Prostate gland (tissue), 2 donors: ENCODE measurements around the gene TXNRD2.

ENCODE experiments used
- CTCF ChIP-seq, 4 experiments: fragments of 200-600 bp in 2 of 4; fragments of 450-650 bp in 2 of 4; sonication (generic) in 2 of 4; IDR thresholded peaks; 1 replicate in 3 of 4; 2 replicates in 1 of 4; pipeline ENCODE4 v1.5.1; 2016 to 2019; ENCODE audit warnings: antibody characterized with exemption in 4 of 4, mild to moderate bottlenecking in 2 of 4, moderate library complexity in 2 of 4
- POLR2A ChIP-seq: fragments of 450-650 bp; IDR thresholded peaks from one replicate; pipeline ENCODE4 v1.6.1; 2016; ENCODE audit warnings: antibody characterized with exemption, mild to moderate bottlenecking
- POLR2AphosphoS5 ChIP-seq: sonication (generic); formaldehyde crosslinking; IDR thresholded peaks from one replicate; pipeline ENCODE4 v1.6.1; 2017; ENCODE audit warnings: antibody characterized with exemption

GRCh38 chr22:19986410-19987341 lies 45.1 kb upstream of the TXNRD2 start:
- TF ChIP-seq CTCF (IDR thresholded peaks at IDR 0.05) (peak in 1 of 4 experiments; percentile 7), POLR2A (peak; percentile 87), POLR2AphosphoS5 (peak; percentile 24)
